WTC11 (cell line): Measurements from ENCODE around the gene ACTN1. TPM values are rescaled to one million over a fixed set of nuclear protein-coding genes. Genes with fewer than 3 reads are reported as not detected.

ENCODE experiments used
- ATAC-seq: fragments of 200-7000 bp; cut with Tn5 transposase; 2 replicates; pipeline ENCODE4 v1.10.0; 2021; ENCODE audit warnings: mild to moderate bottlenecking, moderate library complexity
- CTCF ChIA-PET: fragments of 300-600 bp; sonication (Branson Sonifier 250); formaldehyde crosslinking; loops from one replicate; lab custom pipeline; 2021; ENCODE audit warnings: antibody characterized with exemption; lab: Charles Lee
- POLR2A ChIA-PET: fragments of 350-600 bp; sonication (Branson Sonifier 250); formaldehyde crosslinking; loops from one replicate; lab custom pipeline; 2021; ENCODE audit warnings: antibody characterized with exemption; lab: Charles Lee
- DNase-seq: peaks from one replicate; pipeline ENCODE4 v3.0.0; 2021; ENCODE audit warnings: low spot score
- H3K27ac Mint-ChIP-seq: 2 replicates; pipeline ENCODE4 v1.8.0; 2021; ENCODE audit warnings: mixed read lengths
- H3K27me3 Mint-ChIP-seq: 2 replicates; pipeline ENCODE4 v1.8.0; 2021; ENCODE audit warnings: low read depth, mild to moderate bottlenecking, moderate library complexity, mixed read lengths
- H3K36me3 Mint-ChIP-seq: 2 replicates; pipeline ENCODE4 v1.8.0; 2021; ENCODE audit warnings: mixed read lengths
- H3K4me1 Mint-ChIP-seq: 2 replicates; pipeline ENCODE4 v1.8.0; 2022; ENCODE audit warnings: mixed read lengths
- H3K4me3 Mint-ChIP-seq: 2 replicates; pipeline ENCODE4 v1.8.0; 2021; ENCODE audit warnings: mild to moderate bottlenecking, moderate library complexity, mixed read lengths
- H3K9me3 Mint-ChIP-seq: 2 replicates; pipeline ENCODE4 v1.8.0; 2021; ENCODE audit warnings: mixed read lengths
- AFF4 ChIP-seq: sonication (generic); formaldehyde crosslinking; IDR thresholded peaks from 2 replicates; pipeline ENCODE4 v1.8.1; 2023; ENCODE audit warnings: mild to moderate bottlenecking, missing genetic modification reagents, borderline replicate concordance
- AR ChIP-seq: fragments of 250-450 bp; sonication (Bioruptor Pico); IDR thresholded peaks from 2 replicates; pipeline ENCODE4 v1.9.0; 2021; ENCODE audit warnings: mild to moderate bottlenecking
- ATF3 ChIP-seq: sonication (generic); formaldehyde crosslinking; conservative IDR thresholded peaks from 2 replicates; pipeline ENCODE4 v1.8.1; 2022; ENCODE audit warnings: mild to moderate bottlenecking, missing genetic modification reagents
- FOXJ3 ChIP-seq: sonication (generic); formaldehyde crosslinking; IDR thresholded peaks from 2 replicates; pipeline ENCODE4 v1.9.0; 2021; ENCODE audit warnings: missing genetic modification reagents, mild to moderate bottlenecking, borderline replicate concordance
- FOXK1 ChIP-seq: sonication (generic); formaldehyde crosslinking; IDR thresholded peaks from 2 replicates; pipeline ENCODE4 v1.8.0; 2022; ENCODE audit warnings: mild to moderate bottlenecking, moderate library complexity, missing genetic modification reagents
- FOXP1 ChIP-seq: sonication (generic); formaldehyde crosslinking; IDR thresholded peaks from 2 replicates; pipeline ENCODE4 v1.8.0; 2022; ENCODE audit warnings: missing genetic modification reagents, mild to moderate bottlenecking, moderate library complexity, borderline replicate concordance
- JUN ChIP-seq: sonication (generic); formaldehyde crosslinking; IDR thresholded peaks from 2 replicates; pipeline ENCODE4 v1.8.0; 2023; ENCODE audit warnings: mild to moderate bottlenecking, missing genetic modification reagents
- KAT7 ChIP-seq: sonication (generic); formaldehyde crosslinking; IDR thresholded peaks from 2 replicates; pipeline ENCODE4 v1.8.1; 2023; ENCODE audit warnings: missing genetic modification reagents, mild to moderate bottlenecking, borderline replicate concordance
- MXD4 ChIP-seq: fragments of 250-450 bp; sonication (Bioruptor Pico); IDR thresholded peaks from 2 replicates; pipeline ENCODE4 v1.8.0; 2021; ENCODE audit warnings: mild to moderate bottlenecking, moderate library complexity, borderline replicate concordance
- RELA ChIP-seq: sonication (generic); formaldehyde crosslinking; IDR thresholded peaks from 2 replicates; pipeline ENCODE4 v1.8.1; 2022; ENCODE audit warnings: missing genetic modification reagents, mild to moderate bottlenecking, borderline replicate concordance
- SMAD4 ChIP-seq: sonication (generic); formaldehyde crosslinking; IDR thresholded peaks from 2 replicates; pipeline ENCODE4 v1.8.0; 2022; ENCODE audit warnings: mild to moderate bottlenecking, missing genetic modification reagents
- SOX15 ChIP-seq: fragments of 250-450 bp; sonication (Bioruptor Pico); IDR thresholded peaks from 2 replicates; pipeline ENCODE4 v1.9.0; 2021; ENCODE audit warnings: mild to moderate bottlenecking
- STAT6 ChIP-seq: sonication (generic); formaldehyde crosslinking; conservative IDR thresholded peaks from 2 replicates; pipeline ENCODE4 v1.8.1; 2023; ENCODE audit warnings: mild to moderate bottlenecking, low read depth, missing genetic modification reagents, moderate library complexity
- ZBTB21 ChIP-seq: sonication (generic); formaldehyde crosslinking; IDR thresholded peaks from 2 replicates; pipeline ENCODE4 v1.8.1; 2023; ENCODE audit warnings: mild to moderate bottlenecking, missing genetic modification reagents, borderline replicate concordance
- ZMAT4 ChIP-seq: fragments of 250-450 bp; sonication (Bioruptor Pico); IDR thresholded peaks from 2 replicates; pipeline ENCODE4 v1.9.0; 2021; ENCODE audit warnings: mild to moderate bottlenecking
- ZNF219 ChIP-seq: sonication (generic); formaldehyde crosslinking; IDR thresholded peaks from 2 replicates; pipeline ENCODE4 v1.8.0; 2023; ENCODE audit warnings: missing genetic modification reagents, mild to moderate bottlenecking, borderline replicate concordance
- ZNF425 ChIP-seq: fragments of 250-450 bp; sonication (Bioruptor Pico); conservative IDR thresholded peaks from 2 replicates; pipeline ENCODE4 v1.9.0; 2021; ENCODE audit warnings: mild to moderate bottlenecking
- ZSCAN18 ChIP-seq: fragments of 250-450 bp; sonication (Bioruptor Pico); IDR thresholded peaks from 2 replicates; pipeline ENCODE4 v2.1.2; 2022; ENCODE audit warnings: mild to moderate bottlenecking, moderate library complexity
- total RNA-seq: library from RNA; stranded (reverse); gene quantifications from 3 replicates; pipeline ENCODE4 v1.2.3, GENCODE V29; 2021

The ACTN1 gene
- total RNA-seq, 1 experiment from 2014 or later: 196 TPM

GRCh38 chr14:68925373-68925772 is 53.7 kb downstream of the ACTN1 start:
- no peak for ATAC-seq
- Mint-ChIP-seq H3K4me3 (no peak overlapping the region), H3K9me3 (peaks cover 8% of the 10 kb centered on the region), H3K27me3 (no peaks in the 10 kb centered on the region), H3K4me1 (peaks cover 37% of the 10 kb centered on the region), H3K36me3 (peaks cover 46% of the 10 kb centered on the region), H3K27ac (no peak overlapping the region)
- ChIA-PET CTCF (interaction anchor here (0.7 to 6.3 kb wide), 10 partner anchors 10 to 115 kb away, joined by 3 to 48 read pairs (median 4); no protein-coding TSS in a partner anchor), POLR2A (no interaction called here)
- no peak for DNase-seq
- no peak for TF ChIP-seq FOXP1 (CRISPR knock-in tag)
- TF ChIP-seq FOXK1 (CRISPR knock-in tag): no peak
- TF ChIP-seq RELA (CRISPR knock-in tag): no peak
- TF ChIP-seq ZMAT4 (CRISPR knock-in tag): no peak
- no peak for TF ChIP-seq AFF4
- TF ChIP-seq AR: no peak
- no peak for TF ChIP-seq ZNF425 (CRISPR knock-in tag)
- no peak for TF ChIP-seq FOXJ3 (CRISPR knock-in tag)
- no peak for TF ChIP-seq SMAD4 (CRISPR knock-in tag)
- TF ChIP-seq MXD4 (CRISPR knock-in tag): no peak
- TF ChIP-seq ZSCAN18: no peak
- no peak for TF ChIP-seq ATF3 (CRISPR knock-in tag)
- no peak for TF ChIP-seq JUN
- TF ChIP-seq SOX15: no peak
- TF ChIP-seq KAT7 (CRISPR knock-in tag): no peak
- TF ChIP-seq ZNF219 (CRISPR knock-in tag): no peak
- TF ChIP-seq ZBTB21 (CRISPR knock-in tag): no peak
- TF ChIP-seq STAT6: no peak
